Smooth muscle cell (in vitro differentiated cells): ENCODE data around the gene TMEM260. TPM values are rescaled to one million over a fixed set of nuclear protein-coding genes. Genes with fewer than 3 reads are reported as not detected.

ENCODE experiments used
- DNase-seq: peaks from one replicate; lab custom pipeline; 2025; ENCODE audit not compliant: unreplicated experiment; lab: John Stamatoyannopoulos, UW
- H2AFZ ChIP-seq: fragments of 200-600 bp; sonication (generic); 2 replicates; pipeline ENCODE4 v1.6.0; 2016; ENCODE audit warnings: antibody characterized with exemption, low read depth, mild to moderate bottlenecking
- H3F3A ChIP-seq: fragments of 200-600 bp; sonication (generic); 2 replicates; pipeline ENCODE4 v1.6.0; 2017; ENCODE audit warnings: antibody characterized with exemption, low read depth
- H3K27ac ChIP-seq: fragments of 200-600 bp; sonication (generic); 2 replicates; pipeline ENCODE4 v1.5.1; 2016; ENCODE audit warnings: low read depth, mild to moderate bottlenecking
- H3K27me3 ChIP-seq: fragments of 200-600 bp; sonication (generic); 2 replicates; pipeline ENCODE4 v1.6.1; 2016; ENCODE audit warnings: low read depth, mild to moderate bottlenecking
- H3K36me3 ChIP-seq: fragments of 200-600 bp; sonication (generic); 2 replicates; pipeline ENCODE4 v1.5.1; 2016; ENCODE audit warnings: low read depth
- H3K4me1 ChIP-seq: fragments of 200-600 bp; sonication (generic); 2 replicates; pipeline ENCODE4 v1.5.1; 2016; ENCODE audit warnings: low read depth
- H3K4me2 ChIP-seq: fragments of 200-600 bp; sonication (generic); 2 replicates; pipeline ENCODE4 v1.6.0; 2016; ENCODE audit warnings: mild to moderate bottlenecking
- H3K4me3 ChIP-seq: fragments of 200-600 bp; sonication (generic); 2 replicates; pipeline ENCODE4 v1.5.1; 2016; ENCODE audit warnings: mild to moderate bottlenecking
- H3K79me2 ChIP-seq: fragments of 200-600 bp; sonication (generic); 2 replicates; pipeline ENCODE4 v1.6.0; 2016; ENCODE audit warnings: low read depth, mild to moderate bottlenecking
- H3K9ac ChIP-seq: fragments of 200-600 bp; sonication (generic); 2 replicates; pipeline ENCODE4 v1.6.0; 2016; ENCODE audit warnings: low read depth
- H3K9me3 ChIP-seq: fragments of 200-600 bp; sonication (generic); replicated peaks from 2 replicates; pipeline ENCODE4 v1.5.1; 2016; ENCODE audit warnings: low read depth
- H4K20me1 ChIP-seq: fragments of 200-600 bp; sonication (generic); 2 replicates; pipeline ENCODE4 v1.6.0; 2016; ENCODE audit warnings: low read depth
- WGBS: methylation state at CpG from one replicate; pipeline ENCODE4 v1.1.7; 2016; ENCODE audit warnings: low lambda C conversion rate; 5-methylcytosine and 5-hydroxymethylcytosine counted together
- polyA plus RNA-seq: library from polyadenylated mRNA; unstranded; fragments of >200 nt; fragmentation: Nextera tagmentation; extraction: Ambion mirVana; gene quantifications from 2 replicates; pipeline ENCODE4 v1.2.1, GENCODE V29; 2016
- total RNA-seq: library from RNA; depleted of rRNA; stranded (reverse); fragments of >200 nt; gene quantifications from 2 replicates; pipeline ENCODE4 v1.2.3, GENCODE V29; 2014
- TF ChIP-seq, protein P1 (sequence below): fragments of 200-600 bp; sonication (generic); IDR thresholded peaks from 2 replicates; pipeline ENCODE4 v1.5.1; 2017; ENCODE audit warnings: borderline replicate concordance, mild to moderate bottlenecking, antibody characterized with exemption; ENCODE audit not compliant: insufficient read depth, poor library complexity, severe bottlenecking

The TMEM260 gene
- total and polyA plus RNA-seq, 2 experiments from 2014 or later = 10.5 to 16.0 TPM

DNA sequence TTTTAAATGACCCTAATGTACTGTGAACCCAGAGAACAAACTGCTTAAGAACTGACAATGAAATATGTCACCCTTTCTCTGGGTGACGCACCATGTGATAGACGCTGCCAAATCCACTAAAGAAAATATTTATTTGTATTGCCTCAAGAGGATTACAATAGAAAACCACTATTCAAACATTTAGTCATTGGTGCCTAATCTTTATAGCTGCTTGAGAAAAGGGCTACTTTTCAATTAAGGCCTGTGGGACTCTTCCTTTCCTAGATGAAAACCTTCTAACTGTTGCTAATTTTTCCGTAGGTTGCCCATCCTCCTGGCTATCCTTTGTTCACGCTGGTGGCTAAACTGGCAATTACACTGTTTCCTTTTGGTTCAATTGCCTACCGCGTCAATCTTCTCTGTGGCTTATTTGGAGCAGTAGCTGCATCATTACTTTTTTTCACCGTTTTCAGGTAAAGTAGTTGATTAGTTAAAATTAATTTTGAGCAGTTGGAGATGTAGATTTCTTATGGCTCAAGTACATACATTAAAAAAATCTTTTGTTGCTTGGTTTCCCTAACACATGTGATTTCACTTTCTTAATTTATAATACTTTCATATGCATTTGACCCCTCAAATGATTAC is 6.0 kb downstream of the TMEM260 start:
- Histone ChIP-seq H2AFZ (no peak overlapping the region), H3K9me3 (no peaks in the 10 kb centered on the region), H3K27ac (no peak overlapping the region), H3K36me3 (peaks cover 3% of the 10 kb centered on the region), H3K4me1 (peaks cover 15% of the 10 kb centered on the region), H3K9ac (no peak overlapping the region), H3K4me3 (no peak overlapping the region), H3K4me2 (no peak overlapping the region), H3K27me3 (no peaks in the 10 kb centered on the region), H3F3A (no peaks in the 10 kb centered on the region), H3K79me2 (peaks cover 17% of the 10 kb centered on the region), H4K20me1 (peaks cover 38% of the 10 kb centered on the region)
- no peak for DNase-seq
- WGBS = 95% methylated on average over 7 of the region's 7 CpGs
- TF ChIP-seq, protein P1, sequence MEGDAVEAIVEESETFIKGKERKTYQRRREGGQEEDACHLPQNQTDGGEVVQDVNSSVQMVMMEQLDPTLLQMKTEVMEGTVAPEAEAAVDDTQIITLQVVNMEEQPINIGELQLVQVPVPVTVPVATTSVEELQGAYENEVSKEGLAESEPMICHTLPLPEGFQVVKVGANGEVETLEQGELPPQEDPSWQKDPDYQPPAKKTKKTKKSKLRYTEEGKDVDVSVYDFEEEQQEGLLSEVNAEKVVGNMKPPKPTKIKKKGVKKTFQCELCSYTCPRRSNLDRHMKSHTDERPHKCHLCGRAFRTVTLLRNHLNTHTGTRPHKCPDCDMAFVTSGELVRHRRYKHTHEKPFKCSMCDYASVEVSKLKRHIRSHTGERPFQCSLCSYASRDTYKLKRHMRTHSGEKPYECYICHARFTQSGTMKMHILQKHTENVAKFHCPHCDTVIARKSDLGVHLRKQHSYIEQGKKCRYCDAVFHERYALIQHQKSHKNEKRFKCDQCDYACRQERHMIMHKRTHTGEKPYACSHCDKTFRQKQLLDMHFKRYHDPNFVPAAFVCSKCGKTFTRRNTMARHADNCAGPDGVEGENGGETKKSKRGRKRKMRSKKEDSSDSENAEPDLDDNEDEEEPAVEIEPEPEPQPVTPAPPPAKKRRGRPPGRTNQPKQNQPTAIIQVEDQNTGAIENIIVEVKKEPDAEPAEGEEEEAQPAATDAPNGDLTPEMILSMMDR = no peak

DNA sequence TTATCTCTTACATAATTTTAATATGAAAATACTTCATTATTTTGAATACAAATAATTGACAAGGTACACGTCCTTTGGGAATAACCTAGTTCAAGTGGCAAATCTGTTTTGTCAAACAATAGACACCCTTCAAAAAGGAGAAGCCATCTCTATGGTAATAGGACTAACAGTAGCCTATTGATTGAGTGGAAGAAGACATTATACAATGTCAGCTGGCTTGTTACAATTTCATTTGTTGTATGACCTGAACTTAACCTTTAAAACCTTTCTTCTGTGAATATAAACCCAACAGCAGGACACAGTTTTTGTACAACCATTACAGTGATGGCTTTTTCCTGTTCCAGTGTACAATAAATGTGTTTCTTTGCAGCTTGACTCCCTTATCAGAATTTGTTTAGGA is 8.1 kb downstream of the TMEM260 start:
- H3K79me2 ChIP-seq = no peaks in the 10 kb centered on the region
- TF ChIP-seq, protein P1 = no peak
- no peak for DNase-seq
- peaks cover 12% of the 10 kb centered on the region for H3K4me1 ChIP-seq
- H3K27ac ChIP-seq = no peak overlapping the region
- H2AFZ ChIP-seq = no peak overlapping the region
- no peaks in the 10 kb centered on the region for H3F3A ChIP-seq
- peaks cover 3% of the 10 kb centered on the region for H3K36me3 ChIP-seq
- 95% methylated on average over 1 of the region's 1 CpG for WGBS
- H3K4me3 ChIP-seq = no peak overlapping the region
- no peak overlapping the region for H3K9ac ChIP-seq
- H3K4me2 ChIP-seq = no peak overlapping the region
- H3K9me3 ChIP-seq = no peaks in the 10 kb centered on the region
- peaks cover 36% of the 10 kb centered on the region for H4K20me1 ChIP-seq
- H3K27me3 ChIP-seq = no peaks in the 10 kb centered on the region

DNA sequence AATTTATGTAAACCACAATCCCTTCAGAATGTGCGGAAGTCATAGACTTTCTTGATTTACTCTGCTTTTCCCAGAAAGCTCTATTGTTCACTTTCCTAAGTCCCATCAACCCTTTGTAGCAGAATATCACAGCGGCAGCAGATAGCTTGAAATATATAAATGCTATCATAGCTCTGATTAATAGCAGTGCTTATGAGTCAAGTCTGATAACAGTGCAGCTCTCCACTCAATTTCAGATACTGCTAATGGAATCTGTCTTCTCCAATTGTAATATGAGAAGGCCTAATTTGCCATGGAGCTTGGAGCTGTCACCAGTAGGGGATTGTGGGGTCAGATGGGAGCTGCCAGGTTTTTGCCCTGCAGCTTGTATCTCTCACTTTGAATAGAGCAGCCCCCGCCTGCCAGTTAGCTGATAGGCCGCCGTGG is 10.9 kb downstream of the TMEM260 start:
- H3K9ac ChIP-seq = no peak overlapping the region
- no peak overlapping the region for H3K27ac ChIP-seq
- H2AFZ ChIP-seq = no peak overlapping the region
- H3K36me3 ChIP-seq = peaks cover 2% of the 10 kb centered on the region
- no peaks in the 10 kb centered on the region for H3K9me3 ChIP-seq
- TF ChIP-seq, protein P1 = no peak
- H3K4me2 ChIP-seq = no peak overlapping the region
- H3K4me3 ChIP-seq = no peak overlapping the region
- no peak for DNase-seq
- H3K4me1 ChIP-seq = peaks cover 12% of the 10 kb centered on the region
- H3K79me2 ChIP-seq = no peaks in the 10 kb centered on the region
- no peaks in the 10 kb centered on the region for H3K27me3 ChIP-seq
- WGBS = 73% methylated on average over 5 of the region's 5 CpGs
- H3F3A ChIP-seq = no peaks in the 10 kb centered on the region
- peaks cover 24% of the 10 kb centered on the region for H4K20me1 ChIP-seq
